H1 (cell line): Measurements from ENCODE around the gene C5orf52. TPM values are rescaled to one million over a fixed set of nuclear protein-coding genes. Genes with fewer than 3 reads are reported as not detected.

Experiments used
- CTCF ChIA-PET: fragments of 300-600 bp; sonication (Branson Sonifier 250); formaldehyde crosslinking; loops from one replicate; lab custom pipeline; 2021; ENCODE audit not compliant: partially characterized antibody; lab: Charles Lee
- POLR2A ChIA-PET: fragments of 300-600 bp; sonication (Branson Sonifier 250); formaldehyde crosslinking; loops from one replicate; lab custom pipeline; 2021; ENCODE audit warnings: inconsistent platforms; ENCODE audit not compliant: partially characterized antibody; lab: Charles Lee
- DNase-seq, 2 experiments: peaks; one replicate each; pipeline versions ENCODE4 v3.0.0 to v3.0.0-alpha.2; 2010 to 2022; ENCODE audit warnings: low spot score in 2 of 2, low read depth in 1 of 2, mixed read lengths in 1 of 2
- FAIRE-seq: peaks from 2 replicates; lab custom pipeline; 2011; peaks lifted over from hg19 to GRCh38; lab: Jason Lieb, UNC
- H2AFZ ChIP-seq: 2 replicates; pipeline ENCODE4 v1.8.1; 2012; ENCODE audit warnings: low read length, inconsistent platforms
- H2AK5ac ChIP-seq: 2 replicates; pipeline ENCODE4 v1.6.1; 2013; ENCODE audit warnings: low read depth, low read length
- H2BK120ac ChIP-seq: replicated peaks from 2 replicates; pipeline ENCODE3; 2013; ENCODE audit warnings: low read depth, low read length, inconsistent platforms
- H2BK12ac ChIP-seq: 2 replicates; pipeline ENCODE4 v1.6.1; 2013; ENCODE audit warnings: low read depth, low read length
- H2BK15ac ChIP-seq: 2 replicates; pipeline ENCODE4 v1.6.1; 2013; ENCODE audit warnings: low read length
- H2BK20ac ChIP-seq: 2 replicates; pipeline ENCODE4 v1.6.1; 2013; ENCODE audit warnings: low read length
- H2BK5ac ChIP-seq: 2 replicates; pipeline ENCODE4 v1.6.1; 2013; ENCODE audit warnings: low read depth, low read length
- H3K14ac ChIP-seq: 2 replicates; pipeline ENCODE4 v1.6.1; 2013; ENCODE audit warnings: inconsistent platforms; ENCODE audit not compliant: insufficient read length
- H3K18ac ChIP-seq: 2 replicates; pipeline ENCODE4 v1.6.1; 2013; ENCODE audit warnings: low read length; ENCODE audit errors: extremely low read depth
- H3K23ac ChIP-seq: 2 replicates; pipeline ENCODE4 v1.6.1; 2013; ENCODE audit warnings: inconsistent platforms; ENCODE audit not compliant: insufficient read length
- H3K23me2 ChIP-seq: 2 replicates; pipeline ENCODE4 v1.6.1; 2013; ENCODE audit warnings: low read depth, low read length
- H3K27ac ChIP-seq: 2 replicates; pipeline ENCODE4 v1.6.1; 2011; ENCODE audit warnings: low read depth, low read length, inconsistent platforms
- H3K27me3 ChIP-seq, 4 experiments: replicated peaks in 1 of 4; 1 replicate in 1 of 4; 2 replicates in 3 of 4; pipeline versions ENCODE4 v1.6.1 to v1.8.1; 2011 to 2013; ENCODE audit warnings: low read length in 3 of 4, mild to moderate bottlenecking in 3 of 4, inconsistent platforms in 2 of 4, mixed read lengths in 2 of 4, moderate library complexity in 1 of 4; ENCODE audit not compliant: control insufficient read depth in 3 of 4, insufficient read depth in 3 of 4; ENCODE audit errors: extremely low read depth in 1 of 4
- H3K36me3 ChIP-seq, 4 experiments: 2 replicates each; pipeline versions ENCODE4 v1.6.1 to v1.8.1; 2011 to 2013; ENCODE audit warnings: mild to moderate bottlenecking in 4 of 4, low read length in 3 of 4, moderate library complexity in 2 of 4, control low read depth in 1 of 4, inconsistent platforms in 1 of 4; ENCODE audit not compliant: insufficient read depth in 4 of 4, control insufficient read depth in 2 of 4
- H3K4ac ChIP-seq: replicated peaks from 2 replicates; pipeline ENCODE3; 2013; ENCODE audit warnings: low read length, low read depth, mixed read lengths, inconsistent platforms; ENCODE audit not compliant: insufficient read length
- H3K4me1 ChIP-seq, 4 experiments: replicated peaks in 1 of 4; 1 replicate in 1 of 4; 2 replicates in 3 of 4; pipeline versions ENCODE4 v1.6.1 to v1.8.1; 2011 to 2013; ENCODE audit warnings: low read length in 3 of 4, inconsistent platforms in 2 of 4, mixed read lengths in 1 of 4; ENCODE audit not compliant: insufficient read depth in 4 of 4, control insufficient read depth in 3 of 4
- H3K4me2 ChIP-seq, 2 experiments: 2 replicates each; pipeline versions ENCODE4 v1.6.1 to v1.8.1; 2011 to 2013; ENCODE audit warnings: low read depth in 2 of 2, low read length in 2 of 2, control low read depth in 1 of 2, inconsistent platforms in 1 of 2, mild to moderate bottlenecking in 1 of 2; ENCODE audit not compliant: insufficient read depth in 1 of 2
- H3K4me3 ChIP-seq, 4 experiments: fragments of 200-600, 300-600 bp in 1 of 4; sonication (generic), shearing (Covaris generic), sonication (Bioruptor Twin) in 1 of 4; 2 replicates each; pipeline versions ENCODE4 v1.5.1 to v1.8.1; 2011 to 2016; ENCODE audit warnings: low read length in 4 of 4, low read depth in 3 of 4, control low read depth in 2 of 4, inconsistent platforms in 2 of 4, mild to moderate bottlenecking in 2 of 4, mixed read lengths in 1 of 4, moderate library complexity in 1 of 4; ENCODE audit not compliant: insufficient read depth in 2 of 4; ENCODE audit errors: extremely low read depth in 1 of 4
- H3K56ac ChIP-seq: replicated peaks from 2 replicates; pipeline ENCODE3; 2013; ENCODE audit warnings: low read depth, mild to moderate bottlenecking, mixed read lengths, low read length, inconsistent platforms; ENCODE audit not compliant: insufficient read length
- H3K79me1 ChIP-seq: 2 replicates; pipeline ENCODE4 v1.6.1; 2013; ENCODE audit warnings: low read depth, low read length, control low read depth
- H3K79me2 ChIP-seq, 2 experiments: 2 replicates each; pipeline versions ENCODE4 v1.6.1 to v1.8.1; 2012 to 2013; ENCODE audit warnings: low read length in 2 of 2, mild to moderate bottlenecking in 2 of 2, inconsistent platforms in 1 of 2; ENCODE audit not compliant: insufficient read depth in 2 of 2, control insufficient read depth in 1 of 2
- H3K9ac ChIP-seq, 4 experiments: replicated peaks in 1 of 4; 1 replicate in 1 of 4; 2 replicates in 3 of 4; pipeline versions ENCODE4 v1.6.1 to v1.8.1; 2011 to 2013; ENCODE audit warnings: low read depth in 3 of 4, low read length in 3 of 4, control low read depth in 2 of 4, mild to moderate bottlenecking in 2 of 4, moderate library complexity in 2 of 4, inconsistent platforms in 1 of 4; ENCODE audit errors: extremely low read depth in 1 of 4
- H3K9me3 ChIP-seq, 2 experiments: 2 replicates each; pipeline versions ENCODE4 v1.6.1 to v1.8.1; 2012 to 2013; ENCODE audit warnings: mild to moderate bottlenecking in 2 of 2, moderate library complexity in 2 of 2, control low read depth in 1 of 2, inconsistent platforms in 1 of 2, low read depth in 1 of 2, low read length in 1 of 2, mixed read lengths in 1 of 2; ENCODE audit not compliant: insufficient read depth in 2 of 2
- H4K20me1 ChIP-seq, 2 experiments: replicated peaks in 1 of 2; 2 replicates each; pipeline versions ENCODE3 to v1.8.1; 2011 to 2013; ENCODE audit warnings: inconsistent platforms in 2 of 2, low read length in 2 of 2, mild to moderate bottlenecking in 1 of 2; ENCODE audit not compliant: insufficient read depth in 2 of 2, control insufficient read depth in 1 of 2
- H4K5ac ChIP-seq: 2 replicates; pipeline ENCODE4 v1.6.1; 2013; ENCODE audit warnings: low read length, low read depth, mixed read lengths, inconsistent platforms; ENCODE audit not compliant: insufficient read length
- H4K8ac ChIP-seq: 2 replicates; pipeline ENCODE4 v1.8.0; 2013; ENCODE audit warnings: mild to moderate bottlenecking, moderate library complexity, low read length, inconsistent platforms; ENCODE audit not compliant: insufficient read depth; ENCODE audit errors: extremely low read depth
- H4K91ac ChIP-seq: replicated peaks from 2 replicates; pipeline ENCODE3; 2013; ENCODE audit warnings: low read length, mixed read lengths, inconsistent platforms; ENCODE audit not compliant: insufficient read length
- CTBP2 ChIP-seq: IDR thresholded peaks from 2 replicates; pipeline ENCODE4 v1.7.0; 2011; ENCODE audit warnings: borderline replicate concordance, mild to moderate bottlenecking, moderate library complexity, mixed read lengths, low read length; ENCODE audit not compliant: insufficient read depth, insufficient read length
- JUN ChIP-seq: IDR thresholded peaks from 2 replicates; pipeline ENCODE4 v1.6.1; 2011; ENCODE audit warnings: low read depth, mild to moderate bottlenecking, improper control_type of control experiment, low read length
- TBP ChIP-seq: IDR thresholded peaks from 2 replicates; pipeline ENCODE4 v1.6.1; 2011; ENCODE audit warnings: low read depth, low read length, improper control_type of control experiment
- WGBS, 2 experiments: shearing (Covaris generic) in 1 of 2; methylation state at CpG; one replicate each; pipeline versions ENCODE4 v1.1.6 to v1.1.7; 2013 to 2015; ENCODE audit warnings: low lambda C conversion rate in 2 of 2, mixed read lengths in 2 of 2, inconsistent platforms in 1 of 2, low coverage in 1 of 2, missing lambda C conversion rate in 1 of 2; ENCODE audit not compliant: insufficient replicate concordance in 2 of 2, insufficient coverage in 1 of 2, insufficient read length in 1 of 2; ENCODE audit errors: extremely low coverage in 1 of 2, missing lambda C conversion rate in 1 of 2; 5-methylcytosine and 5-hydroxymethylcytosine counted together
- polyA plus RNA-seq, 7 experiments: library from polyadenylated mRNA; depleted of rRNA in 3 of 7; stranded (reverse) in 5 of 7; unstranded in 2 of 7; fragments of >200 nt in 5 of 7; fragments of 200-250 nt in 2 of 7; gene quantifications; 1 replicate in 5 of 7; 2 replicates in 1 of 7; 4 replicates in 1 of 7; pipeline versions ENCODE4 v1.2.1 to v1.2.3, GENCODE V29; 2011 to 2013; ENCODE audit warnings: missing spikeins in 2 of 7, mixed read lengths in 2 of 7
- total RNA-seq: library from RNA; stranded (reverse); fragmentation: NEBNext Ultra II Directional; extraction: Animal tissue kit (Norgen Biotek cat#: 25700); gene quantifications from 2 replicates; pipeline ENCODE4 v1.2.1, GENCODE V29; 2021

C5orf52 gene
- total and polyA plus RNA-seq, 2 of the 8 experiments (the other 6 are each of a cell fraction or from before 2014, with no cell fraction given): not detected

DNA sequence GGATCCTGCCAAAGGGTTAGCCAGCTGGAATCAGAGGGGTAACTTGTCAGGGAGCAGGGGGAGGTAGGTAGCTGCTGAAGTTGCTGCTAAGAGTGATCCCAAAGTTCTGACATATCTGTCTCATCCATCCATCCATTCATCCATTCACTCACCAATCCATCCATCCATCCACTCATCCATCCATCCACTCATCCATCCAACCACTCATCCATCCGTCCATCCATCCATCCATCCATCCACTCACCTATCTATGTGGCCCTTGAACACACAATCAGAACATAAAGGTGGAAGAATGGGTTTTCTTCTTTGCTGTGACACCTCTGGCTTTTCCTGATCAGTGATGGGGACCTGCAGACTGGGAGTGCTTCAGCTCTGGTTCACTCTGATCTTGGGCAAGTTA is 3.0 kb upstream of the C5orf52 start:
- no peak overlapping the region for H3K4me2 ChIP-seq
- H3K79me2 ChIP-seq: no peaks in the 10 kb centered on the region
- ChIA-PET CTCF (interaction anchor here (0.6 to 6.3 kb wide), 21 partner anchors 10 to 394 kb away, joined by 3 to 57 read pairs (median 4); partner anchors contain the start of genes LSM11, SOX30 and THG1L), POLR2A (interaction anchor here (1.0 to 1.2 kb wide), 2 partner anchors 75 to 78 kb away, joined by 3 read pairs; partner anchors contain the start of gene LSM11)
- H2BK15ac ChIP-seq: no peak overlapping the region
- no peak overlapping the region for H3K23ac ChIP-seq
- peaks cover 2% of the 10 kb centered on the region; the same call in 1 of the 2 replicates for H3K23me2 ChIP-seq
- no peak overlapping the region for H3K56ac ChIP-seq
- no peaks in the 10 kb centered on the region for H3K36me3 ChIP-seq
- no peak overlapping the region for H4K8ac ChIP-seq
- no peak overlapping the region for H3K4ac ChIP-seq
- H3K4me1 ChIP-seq: no peaks in the 10 kb centered on the region
- H3K27me3 ChIP-seq: no peaks in the 10 kb centered on the region
- no peaks in the 10 kb centered on the region for H3K79me1 ChIP-seq
- H3K14ac ChIP-seq: no peak overlapping the region
- H2BK5ac ChIP-seq: no peak overlapping the region
- H4K5ac ChIP-seq: no peak overlapping the region
- no peak overlapping the region for H2AK5ac ChIP-seq
- no peak overlapping the region for H2BK120ac ChIP-seq
- H2AFZ ChIP-seq: no peak overlapping the region
- WGBS, 2 experiments: 75% methylated on average over 1 of the region's 1 CpG; no CpG with 5 or more reads in 1 of the 2 experiments
- H2BK12ac ChIP-seq: no peak overlapping the region
- H3K18ac ChIP-seq: no peak overlapping the region
- H4K20me1 ChIP-seq: no peaks in the 10 kb centered on the region
- no peak overlapping the region for H4K91ac ChIP-seq
- no peak overlapping the region for H2BK20ac ChIP-seq
- no peak for TF ChIP-seq JUN
- TF ChIP-seq TBP: no peak
- TF ChIP-seq CTBP2: no peak
- peaks cover 0 to 12% of the 10 kb centered on the region in 2 experiments; a peak in 1 of 4 replicates for H3K9me3 ChIP-seq
- no peak overlapping the region for H3K4me3 ChIP-seq
- DNase-seq: no peak
- no peak overlapping the region for H3K9ac ChIP-seq
- no peak for FAIRE-seq
- H3K27ac ChIP-seq: no peak overlapping the region
